ENCODE data around the gene ADAM11. TPM values are rescaled to one million over a fixed set of nuclear protein-coding genes. Genes with fewer than 3 reads are reported as not detected.
"Not testable (repeated sequence)": the region's sequence is repeated elsewhere in the genome, so short reads cannot be mapped to it uniquely, and the experiment has no call there.

ADAM11 gene
- total RNA-seq, 1 experiment from 2014 or later = 21.6 TPM

- in situ Hi-C loops (cut with HindIII; ENCODE audit: low sequenced_read_pairs) = no loop called here
- peak; percentile 59 for DNase-seq (ENCODE audit: low spot score)
These were observed 61.9 kb downstream of the ADAM11 start for GRCh38 chr17:44820631-44821212.

- in situ Hi-C loops (cut with HindIII; ENCODE audit: low sequenced_read_pairs); DNase-seq (ENCODE audit: low spot score): not testable (repeated sequence)
These were observed 66.4 kb downstream of the ADAM11 start for GRCh38 chr17:44825236-44825635.

GRCh38 chr17:44826123-44826790 lies 67.5 kb downstream of the ADAM11 start:
- no peak for DNase-seq (ENCODE audit: low spot score)
- in situ Hi-C loops (cut with HindIII; ENCODE audit: low sequenced_read_pairs) = no loop called here

GRCh38 chr17:44827863-44828262 lies 69.1 kb downstream of the ADAM11 start:
- no peak for DNase-seq (ENCODE audit: low spot score)
- in situ Hi-C loops (cut with HindIII; ENCODE audit: low sequenced_read_pairs) = no loop called here

- in situ Hi-C loops (cut with HindIII; ENCODE audit: low sequenced_read_pairs) = no loop called here
- DNase-seq (ENCODE audit: low spot score) = peak; percentile 42
These were observed 70.2 kb downstream of the ADAM11 start for GRCh38 chr17:44828919-44829522.

- peak; percentile 20 for DNase-seq (ENCODE audit: low spot score)
- in situ Hi-C loops (cut with HindIII; ENCODE audit: low sequenced_read_pairs) = no loop called here
These were observed 71.0 kb downstream of the ADAM11 start, which contains the start of gene GJC1 for GRCh38 chr17:44829523-44830358. TSS of gene GJC1 (minus strand) at chr17:44830287. CDS start at chr17:44805817, 24,470 bp downstream.

GRCh38 chr17:44830359-44831288 lies 71.8 kb downstream of the ADAM11 start:
- peak; percentile 68 for DNase-seq (ENCODE audit: low spot score)
- in situ Hi-C loops (cut with HindIII; ENCODE audit: low sequenced_read_pairs) = no loop called here

GRCh38 chr17:44831371-44831770 lies 72.6 kb downstream of the ADAM11 start:
- no peak for DNase-seq (ENCODE audit: low spot score)
- in situ Hi-C loops (cut with HindIII; ENCODE audit: low sequenced_read_pairs) = no loop called here

Other genes with a start within 250 kb of the ADAM11 start
- gene FZD2, start 201.5 kb upstream of the ADAM11 start, total RNA-seq (2014; rRNA removed; shearing (Covaris generic)) = 121 and 131 TPM in 2 replicates
- gene MEIOC, start 102.5 kb upstream of the ADAM11 start, total RNA-seq (2014; rRNA removed; shearing (Covaris generic)) = not detected in 2 replicates
- 76.2 and 79.0 TPM in 2 replicates for gene CCDC43, start 69.2 kb upstream of the ADAM11 start, total RNA-seq (2014; rRNA removed; shearing (Covaris generic))
- 8.9 and 16.3 TPM in 2 replicates for gene DBF4B, start 50.3 kb upstream of the ADAM11 start, total RNA-seq (2014; rRNA removed; shearing (Covaris generic))
- 47.4 and 71.0 TPM in 2 replicates for gene GJC1, start 71.3 kb downstream of the ADAM11 start, total RNA-seq (2014; rRNA removed; shearing (Covaris generic))
- not detected in 2 replicates for gene HIGD1B, start 88.9 kb downstream of the ADAM11 start, total RNA-seq (2014; rRNA removed; shearing (Covaris generic))
- 164 and 176 TPM in 2 replicates for gene EFTUD2, start 140.5 kb downstream of the ADAM11 start, total RNA-seq (2014; rRNA removed; shearing (Covaris generic))
- gene GFAP, start 156.5 kb downstream of the ADAM11 start, total RNA-seq (2014; rRNA removed; shearing (Covaris generic)) = not detected in 2 replicates
- gene KIF18B, start 188.8 kb downstream of the ADAM11 start, total RNA-seq (2014; rRNA removed; shearing (Covaris generic)) = 22.6 and 24.4 TPM in 2 replicates
- 68.2 and 84.1 TPM in 2 replicates for gene C1QL1, start 209.3 kb downstream of the ADAM11 start, total RNA-seq (2014; rRNA removed; shearing (Covaris generic))